ENCODE data around the gene DISC1.

The DISC1 gene

GRCh38 chr1:232049335-232049734 lies 422.7 kb downstream of the DISC1 start:
- DNase-seq (ENCODE audit: insufficient read length, low spot score) (no peak), FAIRE-seq (no peak)

GRCh38 chr1:232057217-232057895 lies 430.8 kb downstream of the DISC1 start:
- DNase-seq (ENCODE audit: insufficient read length, low spot score) = no peak
- no peak for FAIRE-seq

GRCh38 chr1:232057896-232058274 lies 431.3 kb downstream of the DISC1 start:
- no peak for FAIRE-seq

GRCh38 chr1:232059726-232060374 lies 433.3 kb downstream of the DISC1 start:
- DNase-seq (ENCODE audit: insufficient read length, low spot score) = no peak

More at GRCh38 chr1:232057896-232058274, 431.3 kb downstream of the DISC1 start:
- DNase-seq (ENCODE audit: insufficient read length, low spot score) = no peak

GRCh38 chr1:232062967-232063366 lies 436.4 kb downstream of the DISC1 start:
- FAIRE-seq (no peak), DNase-seq (ENCODE audit: insufficient read length, low spot score) (no peak)

More at GRCh38 chr1:232059726-232060374, 433.3 kb downstream of the DISC1 start:
- FAIRE-seq = no peak

GRCh38 chr1:232066521-232066920 lies 439.9 kb downstream of the DISC1 start:
- no peak for FAIRE-seq
- DNase-seq (ENCODE audit: insufficient read length, low spot score) = no peak

GRCh38 chr1:232074265-232074664 lies 447.7 kb downstream of the DISC1 start:
- no peak for DNase-seq (ENCODE audit: insufficient read length, low spot score)
- FAIRE-seq = no peak

- no peak for FAIRE-seq
- DNase-seq (ENCODE audit: insufficient read length, low spot score) = no peak
Measured at GRCh38 chr1:232077809-232078208, 451.2 kb downstream of the DISC1 start.

- FAIRE-seq (no peak), DNase-seq (ENCODE audit: insufficient read length, low spot score) (no peak)
Measured at GRCh38 chr1:232084584-232085223, 458.1 kb downstream of the DISC1 start.

- DNase-seq (ENCODE audit: insufficient read length, low spot score) (no peak), FAIRE-seq (no peak)
Measured at GRCh38 chr1:232090816-232091215, 464.2 kb downstream of the DISC1 start.
